Renal cortical epithelial cell (primary cell): ENCODE results near the gene SMARCE1. TPM values are rescaled to one million over a fixed set of nuclear protein-coding genes. Genes with fewer than 3 reads are reported as not detected.
"Not testable (repeated sequence)": the region's sequence is repeated elsewhere in the genome, so short reads cannot be mapped to it uniquely, and the experiment has no call there.

Experiments
- DNase-seq: peaks from one replicate; pipeline ENCODE4 v3.0.0-alpha.2; 2011; ENCODE audit warnings: low read depth
- total RNA-seq: library from RNA; depleted of rRNA; stranded (reverse); fragments of >200 nt; gene quantifications from 2 replicates; pipeline ENCODE4 v1.2.3, GENCODE V29; 2014

The SMARCE1 gene
- total RNA-seq, 1 donor from 2014 or later = 126 TPM

GRCh38 chr17:40611840-40612474, 35.7 kb downstream of the SMARCE1 start:
- DNase-seq = no peak

GRCh38 chr17:40610359-40610758, 37.3 kb downstream of the SMARCE1 start:
- DNase-seq = no peak

GRCh38 chr17:40608061-40608581, 39.5 kb downstream of the SMARCE1 start:
- no peak for DNase-seq

GRCh38 chr17:40607641-40608040, 40.0 kb downstream of the SMARCE1 start:
- DNase-seq = no peak

GRCh38 chr17:40606548-40607353, 40.9 kb downstream of the SMARCE1 start:
- no peak for DNase-seq

- no peak for DNase-seq
Observed at GRCh38 chr17:40605306-40605705, 42.3 kb downstream of the SMARCE1 start.

GRCh38 chr17:40604327-40605080, 43.1 kb downstream of the SMARCE1 start:
- no peak for DNase-seq

GRCh38 chr17:40602445-40603443, 44.9 kb downstream of the SMARCE1 start:
- DNase-seq = no peak

GRCh38 chr17:40600486-40601046, 47.1 kb downstream of the SMARCE1 start:
- no peak for DNase-seq

- no peak for DNase-seq
Observed at GRCh38 chr17:40599468-40599763, 48.2 kb downstream of the SMARCE1 start.

GRCh38 chr17:40598619-40599467, 48.8 kb downstream of the SMARCE1 start:
- no peak for DNase-seq

- no peak for DNase-seq
Observed at GRCh38 chr17:40598301-40598618, 49.4 kb downstream of the SMARCE1 start.

GRCh38 chr17:40597556-40598300, 49.9 kb downstream of the SMARCE1 start:
- no peak for DNase-seq

GRCh38 chr17:40597156-40597555, 50.5 kb downstream of the SMARCE1 start:
- DNase-seq = no peak

GRCh38 chr17:40596261-40596919, 51.2 kb downstream of the SMARCE1 start:
- DNase-seq = peak; percentile 59

- DNase-seq = no peak
Observed at GRCh38 chr17:40590742-40591141, 56.9 kb downstream of the SMARCE1 start.

GRCh38 chr17:40588552-40588951, 59.1 kb downstream of the SMARCE1 start:
- DNase-seq = no peak

- DNase-seq = not testable (repeated sequence)
Observed at GRCh38 chr17:40586264-40586663, 61.4 kb downstream of the SMARCE1 start.

- DNase-seq = not testable (repeated sequence)
Observed at GRCh38 chr17:40584950-40585349, 62.7 kb downstream of the SMARCE1 start.
